PC-9 (cell line): ENCODE measurements around the gene MTPN.

Experiments
- CTCF ChIP-seq: fragments of 200-600 bp; sonication (generic); conservative IDR thresholded peaks from 2 replicates; pipeline ENCODE4 v1.6.1; 2017; ENCODE audit warnings: mixed run types, antibody characterized with exemption, mild to moderate bottlenecking, moderate library complexity
- EZH2 ChIP-seq: fragments of 200-600 bp; sonication (generic); IDR thresholded peaks from 2 replicates; pipeline ENCODE4 v1.8.0; 2017; ENCODE audit warnings: antibody characterized with exemption, low read depth

- TF ChIP-seq CTCF (no peak), EZH2 (no peak)
These were observed 40.5 kb downstream of the MTPN start for GRCh38 chr7:135936497-135937217.
